Measurements from ENCODE around the gene HPF1.
"Not testable (repeated sequence)": the region's sequence is repeated elsewhere in the genome, so short reads cannot be mapped to it uniquely, and the experiment has no call there.

Gene HPF1

GRCh38 chr4:169744601-169745000 lies 13.1 kb downstream of the HPF1 start:
- in situ Hi-C loops (cut with HindIII; ENCODE audit: low sequenced_read_pairs) = no loop called here
- no peak for DNase-seq (ENCODE audit: low read depth, low spot score)
- H3K4me3 ChIP-seq (ENCODE audit: low read depth, low read length) = no peak overlapping the region
- TF ChIP-seq CTCF (IDR thresholded peaks at IDR 0.05; ENCODE audit: low read depth, low read length) = no peak

GRCh38 chr4:169741569-169741968 lies 16.2 kb downstream of the HPF1 start:
- no peak for DNase-seq (ENCODE audit: low read depth, low spot score)
- no peak for TF ChIP-seq CTCF (IDR thresholded peaks at IDR 0.05; ENCODE audit: low read depth, low read length)
- in situ Hi-C loops (cut with HindIII; ENCODE audit: low sequenced_read_pairs) = no loop called here

GRCh38 chr4:169738604-169739003 lies 19.1 kb downstream of the HPF1 start:
- in situ Hi-C loops (cut with HindIII; ENCODE audit: low sequenced_read_pairs); H3K4me3 ChIP-seq (ENCODE audit: low read depth, low read length); DNase-seq (ENCODE audit: low read depth, low spot score): not testable (repeated sequence)

More at GRCh38 chr4:169741569-169741968, 16.2 kb downstream of the HPF1 start:
- H3K4me3 ChIP-seq (ENCODE audit: low read depth, low read length) = no peak overlapping the region

GRCh38 chr4:169730564-169730963 lies 27.2 kb downstream of the HPF1 start:
- no peak for TF ChIP-seq CTCF (IDR thresholded peaks at IDR 0.05; ENCODE audit: low read depth, low read length)
- in situ Hi-C loops (cut with HindIII; ENCODE audit: low sequenced_read_pairs) = no loop called here
- DNase-seq (ENCODE audit: low read depth, low spot score) = no peak

GRCh38 chr4:169727616-169728015 lies 30.1 kb downstream of the HPF1 start:
- H3K4me3 ChIP-seq (ENCODE audit: low read depth, low read length) = no peak overlapping the region
- DNase-seq (ENCODE audit: low read depth, low spot score) = no peak
- in situ Hi-C loops (cut with HindIII; ENCODE audit: low sequenced_read_pairs) = no loop called here
- TF ChIP-seq CTCF (IDR thresholded peaks at IDR 0.05; ENCODE audit: low read depth, low read length) = no peak

More at GRCh38 chr4:169730564-169730963, 27.2 kb downstream of the HPF1 start:
- no peak overlapping the region for H3K4me3 ChIP-seq (ENCODE audit: low read depth, low read length)

- in situ Hi-C loops (cut with HindIII; ENCODE audit: low sequenced_read_pairs) = no loop called here
Measured at GRCh38 chr4:169724260-169724659, 33.5 kb downstream of the HPF1 start.

More at GRCh38 chr4:169724260-169724659, 33.5 kb downstream of the HPF1 start:
- H3K4me3 ChIP-seq (ENCODE audit: low read depth, low read length) = no peak overlapping the region
- TF ChIP-seq CTCF (IDR thresholded peaks at IDR 0.05; ENCODE audit: low read depth, low read length) = no peak
- DNase-seq (ENCODE audit: low read depth, low spot score) = peak; percentile 33

Data from astrocyte of the spinal cord (primary cell).